Adipose tissue (tissue), 3 donors: Measurements from ENCODE around the gene KCNJ5. TPM values are rescaled to one million over a fixed set of nuclear protein-coding genes. Genes with fewer than 3 reads are reported as not detected.

Experiments
- H3K27ac ChIP-seq: one replicate; pipeline ENCODE4 v1.5.1; 2013; ENCODE audit warnings: low read depth, low read length
- WGBS, 3 donors: extraction: QIAGEN DNeasy Blood & Tissue Kit; methylation state at CpG; one replicate each; pipeline ENCODE4 v1.1.7; 2013; 5-methylcytosine and 5-hydroxymethylcytosine counted together
- polyA plus RNA-seq, 3 donors: library from polyadenylated mRNA; stranded (reverse); fragments of 200-250 nt; gene quantifications; one replicate each; pipeline ENCODE4 v1.2.3, GENCODE V29; 2013
- donor health status: healthy with polysubstance abuse.
- donor health status: Bipolar disorder and iron deficiency.
- donor health status: healthy.

KCNJ5 gene
- polyA plus RNA-seq, 3 donors, result 0.34 to 0.90 (median 0.48) TPM

DNA sequence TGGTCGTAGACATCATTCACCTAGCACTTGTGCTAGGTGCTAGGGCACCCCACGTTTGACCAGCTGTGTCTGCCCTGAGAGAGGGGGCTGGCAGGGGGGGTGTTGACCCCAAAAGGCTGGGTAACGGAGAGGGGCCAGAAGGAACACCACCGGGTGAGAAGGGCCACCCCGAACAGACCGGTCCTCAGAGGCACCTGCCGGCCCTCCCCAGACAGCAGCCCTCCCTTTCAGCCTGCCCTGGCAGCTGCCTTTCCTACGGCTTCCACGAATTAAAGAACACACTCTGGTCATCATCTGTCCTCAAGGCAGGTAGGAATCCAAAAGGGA lies 977 bp upstream of the KCNJ5 start:
- H3K27ac ChIP-seq, result no peak overlapping the region
- WGBS, 3 donors, result 16 to 44% (median 42%) methylated on average over 9 of the region's 9 CpGs

DNA sequence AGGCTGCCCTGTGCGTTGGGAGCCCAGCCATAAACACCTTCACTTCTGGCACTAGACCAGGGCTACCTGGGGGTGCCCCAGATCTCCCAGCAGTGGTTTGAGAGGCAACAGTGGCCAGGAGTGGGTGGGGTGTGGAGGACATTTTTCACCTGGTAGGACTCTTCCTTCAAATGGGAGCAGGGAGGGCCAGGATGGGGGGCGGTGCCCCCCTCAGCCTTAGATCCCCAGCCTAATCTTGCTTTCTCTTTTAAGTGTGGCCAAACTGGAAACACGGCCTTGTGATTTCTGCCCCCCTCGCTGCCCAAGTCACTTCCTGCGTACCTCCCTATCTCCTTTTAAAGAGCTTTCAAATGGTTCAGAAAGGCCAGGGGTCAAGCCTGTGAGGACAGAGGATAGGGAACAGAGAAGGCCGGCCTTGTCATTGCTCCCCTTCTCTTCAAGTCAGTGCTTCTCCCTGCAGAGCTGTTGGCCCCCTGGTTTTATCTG lies 800 bp downstream of the KCNJ5 start:
- H3K27ac ChIP-seq, result no peak overlapping the region
- 32 to 61% (median 52%) methylated on average over 6 of the region's 6 CpGs for WGBS, 3 donors

DNA sequence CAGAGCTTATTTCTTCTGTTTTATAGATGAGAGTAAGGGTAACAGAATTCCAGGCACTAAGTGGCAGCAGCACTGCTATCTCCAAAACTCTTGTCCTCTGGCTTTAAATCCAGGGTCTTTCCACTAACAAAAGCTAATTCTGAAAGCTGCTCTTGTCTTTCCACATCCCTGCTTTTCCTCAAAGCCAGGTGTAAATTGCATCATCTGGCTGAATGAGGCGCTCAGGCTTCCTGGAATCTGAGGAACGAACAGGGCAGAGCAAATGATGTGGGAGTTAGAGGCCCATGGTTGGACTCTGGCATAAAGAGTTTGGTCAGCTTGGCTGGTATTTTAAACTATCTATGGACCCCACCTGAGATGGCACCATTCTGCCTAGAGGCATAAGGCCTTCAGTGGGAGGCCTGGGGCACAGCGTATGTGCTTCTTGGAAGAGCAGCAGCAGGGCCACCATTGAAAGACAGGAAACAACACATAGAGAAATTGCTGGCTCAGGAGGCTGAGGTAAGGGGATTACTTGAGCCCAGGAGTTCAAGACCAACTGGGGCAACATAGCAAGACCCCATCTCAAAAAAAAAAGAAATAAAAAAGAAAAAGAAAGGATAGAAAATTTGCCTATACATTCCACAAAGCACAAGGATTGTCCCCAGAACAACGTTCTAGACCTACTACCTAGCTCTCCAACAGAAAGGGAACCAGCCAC lies 1.9 kb downstream of the KCNJ5 start:
- WGBS, 3 donors, result 48 to 78% (median 72%) methylated on average over 4 of the region's 4 CpGs

DNA sequence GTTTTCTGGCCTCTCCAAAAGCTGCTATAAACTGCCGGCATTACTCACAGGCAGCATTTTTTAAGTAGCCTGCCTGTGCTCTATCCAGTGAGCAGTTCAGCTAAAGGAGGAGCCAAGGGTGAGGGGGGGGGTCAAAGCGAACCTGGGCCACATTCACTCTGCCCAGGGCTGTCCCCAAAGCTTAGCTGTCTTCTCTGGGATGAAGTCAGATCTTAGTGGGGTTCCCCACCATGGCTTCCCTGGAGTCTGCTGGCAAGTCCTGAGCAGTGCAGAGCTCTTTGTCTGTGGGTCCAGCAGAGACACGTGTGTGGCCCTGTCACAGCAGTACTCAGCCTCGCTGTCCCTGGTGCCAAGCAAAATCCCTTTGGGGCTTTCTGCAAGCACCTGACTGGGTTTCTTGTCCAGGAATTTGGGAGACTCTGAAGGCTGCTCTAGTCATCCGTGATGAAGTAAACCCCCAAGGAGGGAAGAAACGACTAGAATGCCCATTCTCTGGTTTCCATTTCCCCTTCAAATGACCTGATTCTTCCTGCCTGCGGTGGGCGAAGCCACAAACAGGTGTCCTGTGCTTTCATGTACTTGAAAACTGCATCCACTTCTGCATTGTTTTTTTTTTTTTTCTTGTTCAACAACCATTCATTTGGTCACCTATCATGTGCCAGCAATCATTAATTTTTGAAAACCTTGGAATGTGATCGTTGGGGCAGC lies 2.6 kb downstream of the KCNJ5 start:
- WGBS, 3 donors, result 37 to 68% (median 68%) methylated on average over 9 of the region's 9 CpGs
- H3K27ac ChIP-seq, result no peak overlapping the region

More for the DNA sequence above, 1.9 kb downstream of the KCNJ5 start:
- H3K27ac ChIP-seq, result no peak overlapping the region

DNA sequence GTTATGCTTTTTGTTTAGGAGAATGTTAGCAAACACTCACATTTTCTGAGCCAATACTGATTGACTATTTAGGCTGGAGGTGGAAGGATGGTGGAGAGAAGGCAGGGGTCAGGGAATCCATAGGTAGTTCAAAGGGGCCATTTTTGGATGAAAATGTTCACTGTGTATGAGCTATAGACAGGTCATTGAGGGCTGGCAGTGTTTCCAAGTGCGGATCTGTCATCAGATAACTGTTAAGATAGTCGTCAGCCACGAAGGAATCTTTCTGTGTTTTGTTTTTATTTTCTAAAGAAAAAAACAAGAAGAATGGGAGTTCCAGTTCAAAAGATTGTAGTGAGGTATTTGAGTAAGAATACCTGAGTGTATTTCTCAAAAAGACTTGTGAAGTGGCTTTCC lies 3.1 kb downstream of the KCNJ5 start:
- 31 to 87% (median 86%) methylated on average over 3 of the region's 3 CpGs for WGBS, 3 donors
- H3K27ac ChIP-seq, result no peak overlapping the region

DNA sequence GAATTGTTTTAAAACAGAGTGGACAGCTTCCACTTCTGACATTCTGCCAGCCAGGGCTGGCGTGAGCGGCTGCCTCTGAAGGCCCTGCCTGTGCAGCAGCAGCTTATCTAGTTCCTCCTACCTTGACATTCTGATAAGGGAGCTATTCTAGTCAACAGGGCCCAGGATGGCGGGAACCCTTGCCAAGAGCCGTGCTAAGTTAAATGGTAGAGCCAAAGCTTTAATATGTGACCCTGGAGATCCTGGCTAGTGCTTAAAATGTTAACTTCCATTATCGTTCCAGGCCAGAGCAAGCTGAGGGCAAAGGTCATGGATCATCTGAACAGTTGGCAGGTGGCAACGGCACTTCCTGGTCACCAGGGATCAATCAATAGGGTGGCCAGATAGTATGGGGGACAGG lies 3.5 kb downstream of the KCNJ5 start:
- H3K27ac ChIP-seq, result no peak overlapping the region
- 19 to 61% (median 59%) methylated on average over 6 of the region's 6 CpGs for WGBS, 3 donors

DNA sequence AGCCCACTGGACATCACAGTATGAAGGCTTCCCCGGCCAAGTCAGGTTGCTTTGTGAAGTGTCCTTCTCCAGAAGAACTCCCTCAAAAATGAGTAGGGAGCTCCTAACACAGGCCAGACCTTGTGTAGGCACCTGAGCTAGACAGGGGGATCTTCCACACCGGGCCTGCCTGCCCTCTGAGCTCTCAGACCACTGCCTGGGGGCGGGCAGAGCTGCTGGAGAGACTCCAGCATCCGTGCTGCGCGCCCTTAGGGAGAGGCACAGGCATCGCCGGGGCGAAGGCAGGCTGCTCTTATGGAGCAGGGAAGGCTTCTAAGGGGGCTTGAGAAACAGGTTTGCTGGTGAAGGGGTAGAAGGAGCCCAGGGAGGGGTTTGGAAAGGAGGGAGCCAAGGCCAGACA lies 4.4 kb downstream of the KCNJ5 start:
- whole genome bisulfite sequencing, 3 donors, result 46 to 91% (median 85%) methylated on average over 9 of the region's 9 CpGs
- no peak overlapping the region for H3K27ac ChIP-seq

DNA sequence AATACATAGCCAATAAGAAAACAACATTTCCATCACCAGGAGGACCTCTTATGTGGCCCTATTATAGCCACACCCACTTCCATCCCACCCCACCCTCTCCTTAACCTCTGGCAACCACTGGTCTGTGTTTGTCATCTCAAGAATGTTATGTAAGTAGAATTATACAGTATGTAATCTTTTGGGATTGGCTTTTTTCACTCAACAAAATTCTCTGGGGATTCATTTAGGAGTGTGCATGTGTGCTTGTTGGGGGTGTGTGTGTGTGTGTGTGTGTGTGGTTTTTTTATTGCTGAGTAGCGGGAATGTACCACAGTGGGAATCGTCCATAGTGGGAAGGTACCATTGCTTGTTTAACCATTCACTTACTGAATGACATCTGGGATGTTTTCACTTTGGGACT lies 5.2 kb downstream of the KCNJ5 start:
- 29 to 54% (median 36%) methylated on average over 2 of the region's 2 CpGs for WGBS, 3 donors
- H3K27ac ChIP-seq, result no peak overlapping the region

DNA sequence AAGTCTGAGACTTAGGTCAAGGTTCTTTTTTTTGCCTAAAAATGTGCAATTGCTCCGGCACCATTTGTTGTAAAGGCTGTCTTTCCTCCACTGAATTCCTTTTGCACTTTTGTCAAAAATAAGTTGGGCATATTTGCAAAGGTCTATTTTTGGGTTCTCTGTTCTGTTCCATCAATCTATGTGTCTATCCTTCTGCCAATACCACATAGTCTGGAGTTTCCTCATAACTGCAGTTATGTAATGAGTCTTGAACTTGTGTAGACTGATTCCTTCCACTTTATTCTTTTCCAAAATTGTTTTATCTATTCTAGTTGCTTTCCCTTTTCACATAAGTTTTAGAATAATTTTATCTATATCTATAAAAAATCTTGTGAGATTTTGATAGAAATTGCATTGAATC lies 6.7 kb downstream of the KCNJ5 start:
- H3K27ac ChIP-seq, result no peak overlapping the region
- 74 to 79% (median 74%) methylated on average over 1 of the region's 1 CpG for WGBS, 3 donors

DNA sequence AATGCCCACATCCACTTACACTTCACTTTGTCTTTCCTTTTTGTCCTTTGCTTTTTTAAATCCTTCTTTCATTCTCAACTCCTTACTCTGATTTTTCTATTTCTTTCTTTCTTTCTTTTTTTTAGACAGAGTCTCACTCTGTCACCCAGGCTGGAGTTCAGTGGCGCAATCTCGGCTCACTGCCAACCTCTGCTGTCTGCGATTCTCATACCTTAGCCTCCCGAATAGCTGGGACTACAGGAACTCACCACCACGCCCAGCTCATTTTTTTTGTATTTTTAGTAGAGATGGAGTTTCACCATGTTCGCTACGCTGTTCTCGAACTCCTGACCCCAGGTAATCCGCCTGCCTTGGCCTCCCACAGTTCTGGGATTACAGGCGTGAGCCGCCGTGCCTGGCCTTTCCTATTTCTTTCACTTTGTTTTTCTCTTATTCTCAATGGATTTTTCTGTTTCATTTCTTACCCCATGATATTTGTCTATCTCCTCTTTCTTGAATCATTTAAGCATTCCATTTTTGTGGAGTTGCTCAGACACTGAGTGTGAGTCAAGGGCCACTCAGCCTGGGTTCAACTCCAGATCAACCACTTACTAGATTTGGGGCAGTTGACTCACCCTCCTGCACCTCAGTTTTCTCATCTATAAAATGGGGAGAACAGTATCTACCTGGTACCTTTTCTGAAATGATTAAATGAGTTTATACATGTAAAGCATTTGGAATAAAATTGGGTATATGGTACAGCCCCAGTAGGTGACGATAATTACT lies 7.6 kb downstream of the KCNJ5 start:
- 79 to 87% (median 87%) methylated on average over 13 of the region's 13 CpGs for WGBS, 3 donors

DNA sequence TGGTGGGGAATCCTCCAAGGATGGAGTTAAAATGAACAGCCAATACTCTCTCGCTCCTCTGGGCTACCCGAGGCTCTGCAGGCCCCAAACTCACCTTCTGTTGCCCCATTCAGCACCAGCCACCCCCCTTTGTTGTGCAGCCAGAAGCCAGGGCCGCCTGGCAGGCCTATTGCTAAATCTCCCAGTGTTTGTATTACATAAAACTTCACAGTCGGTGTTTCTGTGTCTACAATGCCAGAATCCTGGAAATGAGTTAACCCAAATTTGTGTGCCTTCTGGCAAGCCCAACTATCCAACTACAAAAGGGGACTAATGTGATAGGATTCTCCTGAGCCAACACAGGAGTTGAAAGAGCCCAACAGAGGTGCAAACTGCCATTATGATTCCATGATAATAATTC lies 9.3 kb downstream of the KCNJ5 start:
- H3K27ac ChIP-seq, result no peak overlapping the region
- 19 to 54% (median 54%) methylated on average over 4 of the region's 4 CpGs for WGBS, 3 donors

More for the DNA sequence above, 7.6 kb downstream of the KCNJ5 start:
- no peak overlapping the region for H3K27ac ChIP-seq

DNA sequence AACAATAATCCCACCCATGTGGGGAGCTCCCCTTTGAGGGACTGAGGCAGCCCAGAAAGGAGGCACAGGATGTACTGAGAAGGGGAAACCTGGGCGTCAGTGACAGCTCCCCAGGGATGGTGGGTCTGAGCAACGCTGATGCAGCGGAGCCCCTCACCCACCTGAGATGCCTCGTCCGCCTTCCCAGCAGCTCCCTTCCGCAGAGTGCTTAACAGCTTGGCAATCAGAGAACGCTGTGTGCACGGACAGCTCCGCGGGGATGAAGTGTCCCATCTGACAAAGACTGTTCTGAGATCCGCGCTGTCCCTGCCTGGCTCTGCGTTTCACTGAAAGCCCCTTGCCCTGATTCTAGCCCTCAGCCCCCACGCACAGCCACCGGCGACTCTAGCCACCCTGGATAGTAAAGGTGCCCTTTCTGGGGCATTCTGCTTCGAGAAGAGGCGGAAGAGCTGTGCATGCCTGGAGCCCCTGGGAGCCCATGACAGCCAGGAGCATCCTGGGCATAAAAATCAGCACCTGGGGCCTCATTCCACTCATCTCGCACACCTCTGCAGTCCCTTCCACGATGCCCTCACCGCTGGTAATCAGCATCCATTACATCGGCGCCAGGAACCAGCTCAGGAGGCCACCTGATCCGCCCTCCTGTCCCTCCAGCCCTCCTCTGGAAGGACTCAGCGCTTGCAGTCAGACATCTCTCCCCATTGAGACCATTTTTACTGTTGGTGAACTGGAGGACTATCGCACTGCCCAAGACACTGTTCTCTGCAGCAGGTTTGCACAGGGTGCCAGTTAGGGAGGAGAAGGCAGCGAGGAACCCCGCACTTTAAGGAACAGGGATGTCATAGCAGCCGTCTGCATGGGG lies 10.7 kb downstream of the KCNJ5 start:
- 79 to 83% (median 82%) methylated on average over 29 of the region's 29 CpGs for WGBS, 3 donors
- H3K27ac ChIP-seq, result no peak overlapping the region

DNA sequence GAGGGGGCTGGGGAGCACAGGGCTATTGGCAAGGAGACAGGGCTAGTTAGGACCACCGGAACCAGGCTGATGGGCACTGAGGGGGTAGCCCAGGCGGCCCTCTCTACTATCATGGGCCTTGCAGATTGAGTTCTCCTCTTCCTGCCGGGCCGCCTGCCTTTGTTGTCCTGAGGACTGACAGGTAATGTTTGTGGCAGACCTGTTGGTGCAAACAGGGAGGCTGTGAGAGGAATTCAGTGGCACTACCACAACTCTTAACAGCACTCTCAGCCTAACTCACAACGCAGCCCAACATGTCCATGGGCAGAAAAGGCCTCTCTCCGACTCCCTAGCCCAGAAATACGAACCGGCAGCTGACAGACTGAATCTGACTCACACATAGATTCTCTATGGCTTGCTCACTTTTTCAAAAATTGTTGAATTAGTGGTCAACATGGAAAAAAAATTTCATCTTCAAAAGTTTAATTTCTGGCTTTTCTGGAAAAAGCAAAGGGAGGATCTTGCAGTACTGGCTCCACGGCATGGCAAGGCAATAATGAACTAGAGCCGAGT lies 11.4 kb downstream of the KCNJ5 start:
- WGBS, 3 donors, result 89 to 93% (median 90%) methylated on average over 10 of the region's 10 CpGs

DNA sequence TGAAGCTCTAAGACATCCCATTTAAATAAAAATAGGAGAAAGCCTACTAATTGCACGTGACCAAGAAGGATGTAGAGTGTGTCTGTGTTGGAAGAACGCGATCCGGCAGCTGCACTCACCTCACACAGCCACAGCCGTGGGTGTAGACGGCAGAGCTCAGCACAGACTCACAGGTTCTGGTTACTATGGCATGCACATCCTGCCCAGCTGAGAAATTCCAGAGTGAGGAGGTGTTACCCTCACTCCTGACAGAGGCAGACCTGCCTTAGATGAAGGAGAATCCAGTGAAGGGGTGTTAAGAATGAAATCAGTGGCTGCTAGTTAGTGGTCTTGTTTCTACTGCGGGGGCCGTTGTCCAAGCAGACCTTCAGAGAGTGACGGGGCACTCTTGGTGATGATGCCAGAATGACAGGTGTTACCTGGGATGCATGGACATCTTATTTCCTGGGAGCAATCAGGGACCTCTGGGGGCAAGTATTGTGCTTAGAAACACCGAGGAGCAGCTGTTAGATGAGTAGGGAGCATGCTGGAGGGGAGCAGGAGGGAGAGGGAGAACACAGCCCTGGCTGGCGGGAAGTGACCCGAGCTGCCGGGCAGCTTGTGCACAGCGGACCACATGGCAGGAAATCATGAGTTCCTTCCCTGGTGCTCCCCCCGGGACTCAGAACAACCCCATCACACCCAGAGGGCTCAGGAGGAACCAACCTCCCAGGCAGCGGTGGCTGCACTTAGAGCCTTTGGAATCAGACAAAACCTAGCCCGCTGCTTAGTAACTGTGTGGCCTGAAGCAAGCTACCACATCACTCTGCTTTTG lies 12.3 kb downstream of the KCNJ5 start:
- WGBS, 3 donors, result 56 to 80% (median 64%) methylated on average over 16 to 17 of the region's 17 CpGs
- H3K27ac ChIP-seq, result no peak overlapping the region

More for the DNA sequence above, 11.4 kb downstream of the KCNJ5 start:
- H3K27ac ChIP-seq, result no peak overlapping the region

DNA sequence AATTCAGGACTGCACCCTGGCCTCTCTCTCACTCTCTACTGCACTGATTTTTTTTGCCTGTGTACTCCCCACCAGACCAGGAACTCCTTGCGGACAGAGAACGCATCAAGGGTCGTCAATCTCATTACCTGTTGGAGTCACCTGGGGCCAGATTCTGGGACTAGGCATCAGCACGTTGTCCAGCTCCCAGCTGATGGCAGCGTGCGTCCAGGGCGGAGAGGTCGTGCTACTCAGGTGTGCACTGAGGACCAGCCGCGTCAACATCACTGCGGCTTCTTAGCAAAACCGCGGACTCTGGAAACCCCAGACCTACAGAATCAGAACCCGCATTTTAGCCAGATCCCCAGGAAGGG lies 13.1 kb downstream of the KCNJ5 start:
- WGBS, 3 donors, result 79 to 88% (median 82%) methylated on average over 14 of the region's 14 CpGs
- H3K27ac ChIP-seq, result no peak overlapping the region

DNA sequence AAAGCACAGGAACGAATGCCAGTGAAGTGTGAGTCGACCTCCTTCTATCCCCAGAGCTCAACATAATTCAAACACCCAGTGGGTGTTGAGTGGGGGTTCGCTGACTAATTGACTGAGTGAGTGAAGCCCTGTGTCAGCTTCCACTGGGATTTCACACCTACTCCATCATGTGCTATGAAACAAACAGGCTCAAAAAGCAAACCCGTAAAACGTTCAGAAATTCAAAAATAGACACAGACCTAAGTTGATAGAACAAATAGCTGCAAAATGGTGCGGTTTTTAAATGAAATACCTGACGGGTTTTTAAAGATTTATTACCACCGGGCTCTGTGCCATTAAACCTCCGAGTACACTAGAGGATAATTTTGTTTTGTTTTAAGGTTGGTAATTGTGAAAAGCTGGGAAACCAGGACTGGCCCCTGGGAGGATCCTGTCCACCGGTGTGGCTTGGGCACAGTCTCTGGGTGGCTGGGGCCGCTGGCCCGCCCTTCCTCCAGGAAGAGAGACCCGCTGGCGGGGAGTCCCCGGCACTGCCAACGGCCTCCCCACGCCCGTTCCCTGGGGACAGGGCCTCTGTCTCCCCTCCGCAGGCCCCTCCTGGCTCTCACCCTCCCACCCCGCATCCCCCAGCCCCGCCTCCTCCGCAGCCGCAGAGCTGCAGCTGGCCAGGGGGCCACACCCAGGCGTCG lies 13.6 kb downstream of the KCNJ5 start:
- WGBS, 3 donors, result 7 to 14% (median 7%) methylated on average over 17 to 25 of the region's 25 CpGs
- no peak overlapping the region for H3K27ac ChIP-seq
